GM13977 (cell line): ENCODE data around the gene HAUS1.
A peak's percentile ranks its signal among the peaks of the same experiment; 100 is the strongest.

Experiments
- DNase-seq: peaks from one replicate; pipeline ENCODE4 v3.0.0; 2012; ENCODE audit warnings: low spot score
- in situ Hi-C: fragments of 300-500 bp; cut with MboI; formaldehyde crosslinking; loops from one replicate; pipeline ENCODE4 v1.12.0; 2022; ENCODE audit warnings: low sequenced_read_pairs, low pct_unique_long_range_greater_than_20kb, mixed read lengths, inconsistent platforms; ENCODE audit not compliant: unreplicated experiment
- TF ChIP-seq, protein P1 (sequence below): IDR thresholded peaks from 2 replicates; pipeline ENCODE4 v1.5.1; 2012; ENCODE audit warnings: mild to moderate bottlenecking, control low read depth; ENCODE audit not compliant: insufficient read depth; ENCODE audit errors: extremely low read depth, missing control alignments

Gene HAUS1, protein sequence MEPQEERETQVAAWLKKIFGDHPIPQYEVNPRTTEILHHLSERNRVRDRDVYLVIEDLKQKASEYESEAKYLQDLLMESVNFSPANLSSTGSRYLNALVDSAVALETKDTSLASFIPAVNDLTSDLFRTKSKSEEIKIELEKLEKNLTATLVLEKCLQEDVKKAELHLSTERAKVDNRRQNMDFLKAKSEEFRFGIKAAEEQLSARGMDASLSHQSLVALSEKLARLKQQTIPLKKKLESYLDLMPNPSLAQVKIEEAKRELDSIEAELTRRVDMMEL

DNA sequence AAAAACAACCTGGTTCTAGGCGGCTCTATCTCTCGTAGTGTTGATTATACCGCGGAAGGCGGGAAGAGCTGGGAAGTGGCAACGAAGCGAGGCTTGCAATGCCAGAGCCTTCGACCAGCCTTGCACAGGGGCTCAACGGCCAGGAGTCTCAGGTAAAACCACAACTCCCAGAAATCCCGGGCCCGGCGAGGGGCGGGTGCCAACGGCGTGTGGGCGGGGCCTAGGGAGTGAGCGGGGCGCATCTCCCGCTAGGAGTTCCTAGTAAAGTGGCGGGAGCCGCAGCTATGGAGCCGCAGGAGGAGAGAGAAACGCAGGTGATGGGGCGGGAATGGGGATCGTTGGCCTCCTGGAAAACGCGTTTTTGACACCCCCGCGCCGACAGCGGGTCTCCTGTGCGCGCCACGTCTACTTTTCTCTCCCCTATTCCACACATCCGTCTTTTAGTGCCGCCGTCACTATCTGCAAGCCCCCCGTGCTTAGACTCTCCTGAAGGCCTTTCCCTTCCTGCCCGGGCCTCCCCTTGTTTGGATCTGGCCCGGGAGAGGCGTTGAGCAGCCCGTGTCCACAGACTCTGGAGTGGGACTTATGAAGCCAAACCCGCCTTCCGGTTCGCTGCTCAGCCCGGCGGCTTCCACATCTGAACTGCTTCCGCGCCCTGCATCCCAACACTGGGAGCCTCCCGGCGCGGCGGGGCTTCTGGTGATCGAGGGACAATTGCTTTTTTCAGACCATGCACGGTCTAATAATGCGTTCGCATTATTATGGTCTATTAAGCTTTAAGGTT lies at the start of gene HAUS1:
Gene HAUS1 (plus strand): TSS at position 258 of the 784 bp plus-strand sequence. CDS start 27 bp downstream, at position 285.
- peak; percentile 81 for DNase-seq
- TF ChIP-seq, protein P1, sequence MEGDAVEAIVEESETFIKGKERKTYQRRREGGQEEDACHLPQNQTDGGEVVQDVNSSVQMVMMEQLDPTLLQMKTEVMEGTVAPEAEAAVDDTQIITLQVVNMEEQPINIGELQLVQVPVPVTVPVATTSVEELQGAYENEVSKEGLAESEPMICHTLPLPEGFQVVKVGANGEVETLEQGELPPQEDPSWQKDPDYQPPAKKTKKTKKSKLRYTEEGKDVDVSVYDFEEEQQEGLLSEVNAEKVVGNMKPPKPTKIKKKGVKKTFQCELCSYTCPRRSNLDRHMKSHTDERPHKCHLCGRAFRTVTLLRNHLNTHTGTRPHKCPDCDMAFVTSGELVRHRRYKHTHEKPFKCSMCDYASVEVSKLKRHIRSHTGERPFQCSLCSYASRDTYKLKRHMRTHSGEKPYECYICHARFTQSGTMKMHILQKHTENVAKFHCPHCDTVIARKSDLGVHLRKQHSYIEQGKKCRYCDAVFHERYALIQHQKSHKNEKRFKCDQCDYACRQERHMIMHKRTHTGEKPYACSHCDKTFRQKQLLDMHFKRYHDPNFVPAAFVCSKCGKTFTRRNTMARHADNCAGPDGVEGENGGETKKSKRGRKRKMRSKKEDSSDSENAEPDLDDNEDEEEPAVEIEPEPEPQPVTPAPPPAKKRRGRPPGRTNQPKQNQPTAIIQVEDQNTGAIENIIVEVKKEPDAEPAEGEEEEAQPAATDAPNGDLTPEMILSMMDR, result no peak
- in situ Hi-C loops, result no loop called here

DNA sequence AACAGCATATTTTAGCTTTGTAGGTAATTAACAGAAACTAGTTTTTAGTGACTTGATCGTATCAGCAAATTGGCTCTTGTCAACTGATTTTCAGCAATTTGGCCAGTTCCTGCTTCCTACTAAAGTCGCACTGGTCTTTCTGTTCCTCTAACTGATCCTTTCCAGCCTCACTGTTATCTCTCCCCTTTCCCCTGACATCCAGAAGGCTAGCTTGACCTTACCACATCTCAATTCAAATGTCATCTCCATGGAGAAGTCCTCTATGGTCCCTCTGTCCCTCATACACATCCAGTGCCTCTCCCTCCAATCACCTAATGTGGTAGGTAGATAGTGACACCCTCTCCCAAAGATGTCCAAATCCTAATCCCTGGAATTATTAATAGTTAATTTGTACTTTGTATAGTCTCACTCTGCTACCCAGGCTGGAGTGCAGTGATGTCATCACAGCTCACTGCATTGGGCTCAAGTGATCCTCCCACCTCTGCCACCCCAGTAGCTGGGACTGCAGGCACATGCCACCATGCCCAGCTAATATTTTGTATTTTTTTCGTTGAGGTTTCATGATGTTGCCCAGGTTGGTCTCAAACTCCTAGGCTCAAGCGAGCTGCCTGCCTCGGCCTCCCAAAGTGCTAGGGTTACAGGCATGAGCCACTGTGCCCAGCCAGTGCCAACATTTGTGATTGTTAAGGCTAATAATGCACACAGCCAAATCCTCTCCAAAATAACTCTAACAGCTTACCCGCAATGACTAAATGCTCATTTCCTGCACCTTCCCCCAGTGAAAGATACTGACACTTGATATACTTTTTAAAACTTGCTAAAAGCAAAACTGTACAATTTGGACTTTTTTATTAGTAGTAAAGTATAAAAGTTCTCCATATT lies 49.0 kb upstream of the HAUS1 start:
- in situ Hi-C loops, result no loop called here
- TF ChIP-seq, protein P1, result no peak
- peak; percentile 31 for DNase-seq

DNA sequence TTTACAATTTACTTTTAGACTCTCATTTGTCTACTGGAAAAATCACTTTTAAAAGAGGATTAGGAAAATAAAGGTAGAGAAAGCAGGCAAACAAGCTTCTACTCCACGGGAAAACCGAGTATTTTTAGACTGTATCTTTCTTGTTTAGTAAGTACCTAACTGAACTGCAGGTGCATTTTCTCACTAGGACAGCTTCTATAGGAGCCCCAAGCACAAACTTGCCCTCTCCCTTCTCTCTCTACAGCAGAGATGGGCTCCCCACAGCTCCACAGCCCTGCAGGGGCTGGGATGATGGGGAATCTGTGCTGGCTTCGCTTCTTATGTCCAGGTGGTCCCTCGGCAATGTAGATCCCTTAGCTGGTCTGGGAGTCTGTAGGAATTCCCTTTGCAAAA lies 48.4 kb upstream of the HAUS1 start:
- in situ Hi-C loops, result no loop called here
- no peak for DNase-seq

DNA sequence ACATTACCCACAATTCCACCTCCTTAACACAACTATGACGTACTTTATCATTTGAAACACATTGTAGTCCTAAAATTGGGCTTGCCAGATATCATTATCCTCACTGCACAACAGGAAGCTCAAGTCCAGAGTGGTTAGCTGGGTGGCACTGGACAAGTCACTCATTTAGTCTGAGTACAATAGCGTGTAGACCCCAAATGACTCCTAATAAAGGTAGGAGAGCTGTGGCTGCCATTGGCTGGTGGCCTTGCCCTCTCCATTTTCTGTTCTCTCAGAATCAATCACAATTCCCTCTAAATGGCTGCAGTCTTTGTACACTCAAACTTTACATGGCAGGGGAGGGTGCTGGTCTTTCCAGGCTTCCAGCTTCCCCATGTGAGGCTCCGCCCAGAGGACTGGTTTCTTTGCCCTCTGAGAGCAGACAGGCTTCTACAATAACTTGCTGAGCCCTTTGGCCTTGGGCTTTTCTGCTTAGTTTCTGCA lies 43.8 kb upstream of the HAUS1 start:
- no peak for DNase-seq
- in situ Hi-C loops, result no loop called here

More for the DNA sequence above, 48.4 kb upstream of the HAUS1 start:
- TF ChIP-seq, protein P1, result no peak

DNA sequence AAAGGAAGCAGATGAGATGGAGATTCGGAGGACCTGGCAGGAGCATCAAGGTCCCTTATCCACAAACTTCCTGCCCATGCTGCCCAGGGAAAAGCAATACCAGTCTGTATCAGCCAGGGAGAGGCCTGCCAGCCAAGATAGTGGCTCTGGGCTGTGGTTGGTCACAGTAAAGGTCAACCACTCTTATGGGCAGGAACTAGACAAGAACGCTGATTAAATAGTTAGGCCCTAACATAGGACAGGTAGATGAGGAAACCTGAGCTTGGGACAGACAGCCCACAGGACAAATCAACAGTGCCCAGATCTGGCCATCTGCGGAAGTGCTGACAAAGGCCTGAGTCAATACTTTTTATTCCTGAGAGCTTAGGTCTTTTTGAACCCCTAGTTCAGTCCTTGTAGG lies 42.8 kb upstream of the HAUS1 start:
- in situ Hi-C loops, result no loop called here
- TF ChIP-seq, protein P1, result no peak
- DNase-seq, result no peak

More for the DNA sequence above, 43.8 kb upstream of the HAUS1 start:
- TF ChIP-seq, protein P1, result no peak

DNA sequence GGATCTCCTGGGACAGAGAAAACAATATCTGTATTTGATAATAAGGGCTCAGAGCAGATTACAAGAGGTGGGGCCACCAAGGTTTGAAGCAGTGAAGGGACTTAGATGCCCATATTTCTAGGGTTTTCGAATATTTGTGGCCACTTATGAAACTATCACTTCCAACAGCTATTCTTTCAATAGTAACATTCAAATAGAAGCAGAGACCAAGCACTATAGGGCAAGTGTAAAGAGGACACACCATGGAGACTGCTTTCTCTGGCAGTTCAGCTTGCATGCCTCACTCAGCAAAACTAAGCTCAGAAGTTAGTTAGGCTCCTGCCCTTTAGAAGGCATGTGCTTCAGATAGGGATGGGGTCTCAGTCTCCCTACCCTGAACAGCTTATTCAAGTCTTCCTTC lies 42.4 kb upstream of the HAUS1 start:
- no peak for DNase-seq
- TF ChIP-seq, protein P1, result no peak
- in situ Hi-C loops, result no loop called here
